ENCODE data around the gene LDLRAD3.
"Not testable (repeated sequence)": the region's sequence is repeated elsewhere in the genome, so short reads cannot be mapped to it uniquely, and the experiment has no call there.

LDLRAD3 gene, protein sequence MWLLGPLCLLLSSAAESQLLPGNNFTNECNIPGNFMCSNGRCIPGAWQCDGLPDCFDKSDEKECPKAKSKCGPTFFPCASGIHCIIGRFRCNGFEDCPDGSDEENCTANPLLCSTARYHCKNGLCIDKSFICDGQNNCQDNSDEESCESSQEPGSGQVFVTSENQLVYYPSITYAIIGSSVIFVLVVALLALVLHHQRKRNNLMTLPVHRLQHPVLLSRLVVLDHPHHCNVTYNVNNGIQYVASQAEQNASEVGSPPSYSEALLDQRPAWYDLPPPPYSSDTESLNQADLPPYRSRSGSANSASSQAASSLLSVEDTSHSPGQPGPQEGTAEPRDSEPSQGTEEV

DNA sequence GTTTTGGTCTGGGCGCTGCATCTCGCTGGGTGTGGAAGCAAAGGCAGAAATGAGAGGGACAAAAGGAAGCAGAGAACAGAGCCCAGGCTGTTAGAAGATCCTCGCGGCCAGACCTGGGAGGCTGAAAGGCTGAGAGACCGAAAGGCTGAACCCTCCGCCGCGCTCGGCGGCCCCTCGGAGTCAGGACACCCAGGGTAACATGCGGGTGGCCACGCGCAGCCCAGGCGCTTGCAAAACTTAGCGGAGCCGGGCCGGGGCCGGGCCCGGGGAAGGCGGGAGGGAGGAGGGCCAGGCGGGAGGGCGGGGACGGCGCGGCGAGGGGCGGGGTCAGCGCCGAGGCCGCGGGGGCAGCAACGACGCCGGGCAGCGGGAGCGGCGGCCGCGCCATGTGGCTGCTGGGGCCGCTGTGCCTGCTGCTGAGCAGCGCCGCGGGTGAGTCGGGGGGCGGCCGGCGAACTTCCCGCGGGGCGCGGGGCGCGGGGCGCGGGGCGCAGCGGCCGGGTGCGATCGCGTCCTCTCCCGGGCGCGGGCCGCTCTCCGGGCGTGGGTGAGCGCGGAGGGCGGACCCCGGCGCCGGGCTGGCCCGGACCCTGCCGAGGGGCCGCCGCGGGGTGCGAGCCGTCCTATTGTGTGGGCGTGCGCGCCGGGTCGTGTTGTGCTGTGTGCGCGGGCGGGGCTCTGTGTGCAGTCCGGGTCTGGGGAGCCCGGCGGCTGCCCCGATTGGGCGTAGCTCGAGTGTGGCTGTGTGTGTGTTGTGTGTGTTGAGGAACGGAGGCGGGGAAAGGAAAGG is at the start of gene LDLRAD3:
Gene LDLRAD3 (plus strand): TSS at position 350 of the 790 bp plus-strand sequence. CDS start 37 bp downstream, at position 387.
- no peak for DNase-seq (ENCODE audit: low read depth)

DNA sequence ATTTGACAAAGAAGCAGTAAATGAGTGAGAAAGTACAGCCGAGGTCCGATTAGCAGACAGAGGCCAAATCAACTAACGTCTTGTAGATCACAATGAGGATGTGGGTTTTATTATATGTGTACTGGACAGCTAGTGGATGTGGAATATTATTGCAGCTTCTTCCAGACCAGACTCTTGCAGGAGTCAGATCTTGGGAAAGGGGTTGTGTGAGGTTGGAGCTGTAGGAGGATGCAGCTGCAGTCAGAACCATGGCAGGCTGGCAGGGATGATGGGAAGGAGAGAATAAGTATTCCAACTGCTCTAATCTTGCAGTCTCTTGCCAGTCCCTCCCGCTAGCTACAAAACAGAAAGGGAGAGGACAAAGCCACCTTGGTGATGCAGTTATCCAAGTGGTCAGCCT is 46.8 kb upstream of the LDLRAD3 start:
- no peak for DNase-seq (ENCODE audit: low read depth)

DNA sequence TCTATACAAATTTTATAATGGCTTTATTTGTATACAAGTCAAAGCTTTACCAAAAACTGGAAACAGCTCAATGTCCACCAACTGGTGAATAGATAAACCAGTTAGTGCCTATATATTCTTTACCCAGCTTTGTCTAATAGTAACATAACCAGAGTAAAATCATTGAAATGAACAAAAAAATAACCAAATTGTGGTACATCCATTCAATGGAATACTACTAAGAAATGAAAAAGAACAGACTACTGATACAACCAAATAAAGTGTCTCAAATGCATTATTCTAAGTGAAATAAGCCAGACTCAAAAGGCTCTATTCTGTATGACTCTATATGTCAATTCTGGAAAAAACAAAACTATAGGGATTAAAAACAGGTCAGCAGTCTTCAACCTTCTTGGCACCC is 40.9 kb upstream of the LDLRAD3 start:
- DNase-seq (ENCODE audit: low read depth) = no peak

DNA sequence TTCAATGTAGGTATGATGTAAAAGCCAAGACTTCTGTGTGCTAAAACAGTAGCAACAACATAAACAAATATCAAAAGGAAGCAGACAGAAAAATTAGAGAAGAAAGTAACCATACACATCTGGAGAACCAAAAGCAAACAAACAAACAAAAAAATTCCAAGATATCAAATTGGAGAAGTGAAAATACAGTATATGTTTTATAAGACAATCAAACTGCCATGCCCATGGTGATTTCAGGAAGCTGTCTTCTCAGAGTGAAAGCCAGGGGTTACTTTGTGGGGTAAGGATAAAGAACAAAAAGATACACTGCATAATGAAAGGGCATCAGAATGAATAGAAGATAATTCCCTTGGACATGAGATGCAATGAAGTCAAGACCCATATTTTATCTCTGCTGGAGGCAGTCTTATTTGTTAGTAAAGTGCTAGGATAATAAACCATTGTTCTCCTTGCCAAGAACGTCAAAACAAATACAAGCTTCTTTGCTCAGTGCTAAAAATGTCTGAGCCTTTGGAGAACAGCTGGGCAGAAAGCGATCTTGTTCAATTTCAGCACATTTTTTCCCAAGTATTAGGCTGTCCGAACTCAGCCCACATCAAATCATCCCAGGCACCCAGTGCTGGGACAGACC is 38.1 kb upstream of the LDLRAD3 start:
- no peak for DNase-seq (ENCODE audit: low read depth)

DNA sequence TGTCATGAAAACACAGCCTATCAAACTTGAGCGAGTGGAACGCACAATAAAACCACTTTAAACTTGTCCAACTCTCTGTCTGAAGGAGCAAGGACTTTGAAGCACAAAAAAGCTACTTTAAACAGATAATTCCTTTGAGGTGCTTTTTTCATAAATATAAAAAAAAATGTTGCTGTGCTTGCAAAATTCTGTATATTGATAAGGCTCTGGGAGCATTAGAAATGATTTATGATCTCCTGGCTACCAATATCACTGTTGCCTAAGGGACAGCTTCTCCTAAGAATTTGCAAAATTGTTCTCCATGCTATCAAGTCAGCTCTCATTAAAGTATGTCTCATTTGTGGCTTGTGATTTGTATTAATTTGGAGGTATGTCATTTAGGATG is 37.6 kb upstream of the LDLRAD3 start:
- no peak for DNase-seq (ENCODE audit: low read depth)

DNA sequence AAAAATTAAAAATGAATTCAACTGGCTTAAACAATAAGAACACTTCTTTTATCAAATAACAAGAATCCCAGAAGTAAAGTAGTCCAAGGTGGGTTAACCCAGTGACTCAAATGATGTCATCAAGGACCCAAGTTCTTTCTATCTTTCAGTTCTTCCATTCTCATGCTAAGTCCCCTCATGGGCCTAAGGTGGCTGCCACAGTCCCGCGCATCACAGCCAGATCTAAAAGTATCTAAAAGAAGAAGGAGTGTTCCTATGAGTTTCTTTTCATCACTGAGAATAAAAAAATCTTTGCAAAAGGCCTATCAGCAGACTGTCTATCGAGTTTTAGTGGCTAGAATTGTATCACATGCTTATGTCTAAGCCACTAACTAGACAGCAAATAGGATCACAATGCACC is 37.2 kb upstream of the LDLRAD3 start:
- no peak for DNase-seq (ENCODE audit: low read depth)

DNA sequence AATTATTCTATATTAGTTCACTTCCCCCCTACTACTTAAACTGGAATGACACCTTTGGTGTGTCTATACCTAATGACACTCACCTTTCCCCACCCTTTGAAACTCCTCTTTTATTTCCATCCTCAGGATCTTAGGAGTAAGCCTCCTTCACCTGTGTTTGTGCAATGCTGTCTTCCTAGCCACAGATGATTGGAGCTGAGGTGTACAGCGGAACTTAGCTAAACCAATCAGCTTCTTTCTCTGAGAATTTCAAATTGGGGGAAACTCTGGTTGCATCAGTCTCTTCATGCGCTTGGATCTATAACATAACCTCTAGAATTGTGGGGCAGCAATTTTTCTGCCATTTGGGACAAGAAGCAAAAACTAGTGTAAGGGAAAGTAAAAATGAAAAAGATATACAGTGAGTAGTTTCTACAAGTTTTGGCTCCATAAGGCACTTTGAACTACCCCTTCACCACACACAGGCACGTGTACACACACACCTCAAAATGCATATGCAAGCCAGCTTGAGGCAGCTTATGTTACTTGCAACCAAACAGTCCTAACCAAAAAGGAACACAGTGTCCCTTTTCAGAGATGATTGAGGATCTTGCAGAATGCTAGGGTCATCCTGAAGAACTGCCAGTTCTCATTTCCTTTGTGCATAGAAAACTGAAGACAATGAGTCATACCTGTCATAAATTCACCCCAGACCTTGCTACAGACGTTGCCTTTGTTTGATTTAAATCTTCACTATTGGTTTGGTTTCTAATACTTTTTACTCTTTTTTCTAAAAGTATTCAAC is 36.0 kb upstream of the LDLRAD3 start:
- no peak for DNase-seq (ENCODE audit: low read depth)

DNA sequence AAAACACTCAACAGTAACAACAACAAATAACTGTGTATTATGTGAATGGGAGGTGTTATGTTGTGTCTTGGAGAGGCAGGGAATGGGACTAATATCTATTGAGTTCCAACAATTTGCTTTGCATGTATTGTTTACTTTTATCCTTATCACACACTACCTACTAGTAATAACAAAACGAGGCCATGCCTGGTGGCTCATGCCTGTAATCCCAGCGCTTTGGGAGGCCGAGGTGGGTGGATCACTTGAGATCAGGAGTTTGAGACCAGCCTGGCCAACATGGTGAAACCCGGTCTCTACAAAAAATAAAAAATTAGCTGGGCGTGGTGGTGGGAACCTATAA is 35.5 kb upstream of the LDLRAD3 start:
- DNase-seq (ENCODE audit: low read depth) = not testable (repeated sequence)

DNA sequence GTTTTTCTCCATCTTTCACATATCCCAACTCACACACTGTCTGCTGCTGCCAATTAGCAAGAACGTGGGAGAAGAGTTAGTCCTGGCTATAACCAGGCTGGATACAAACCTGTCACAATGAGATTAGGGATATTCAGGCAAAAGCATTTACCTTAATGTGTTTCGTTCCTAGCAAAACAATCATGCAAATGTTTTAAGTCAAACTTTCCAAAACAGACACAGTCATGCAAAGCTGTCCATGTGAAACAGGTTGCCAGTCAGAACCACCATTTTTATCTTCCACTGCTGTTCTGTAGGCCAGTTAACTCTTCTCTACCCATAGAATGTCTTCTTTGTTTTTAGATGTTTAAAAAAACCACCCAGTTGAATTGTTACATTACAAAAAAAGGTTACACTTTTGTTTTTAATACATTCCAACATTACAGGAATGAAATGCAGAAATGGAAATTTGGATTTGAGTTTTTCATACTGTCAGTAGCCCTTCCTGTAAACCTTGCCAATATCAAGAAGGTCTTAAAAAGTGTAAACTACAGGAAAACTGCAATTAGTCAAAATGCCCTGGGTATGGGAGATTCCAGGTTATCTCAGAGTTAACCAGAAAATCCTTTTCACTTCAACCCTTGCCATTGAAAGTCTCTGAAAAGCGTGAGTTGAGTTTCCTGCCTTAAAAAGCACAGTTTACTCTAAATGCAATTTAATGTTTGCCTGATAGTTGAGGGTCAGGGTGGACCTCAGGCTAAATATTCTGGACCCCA is 34.2 kb upstream of the LDLRAD3 start:
- DNase-seq (ENCODE audit: low read depth) = no peak

DNA sequence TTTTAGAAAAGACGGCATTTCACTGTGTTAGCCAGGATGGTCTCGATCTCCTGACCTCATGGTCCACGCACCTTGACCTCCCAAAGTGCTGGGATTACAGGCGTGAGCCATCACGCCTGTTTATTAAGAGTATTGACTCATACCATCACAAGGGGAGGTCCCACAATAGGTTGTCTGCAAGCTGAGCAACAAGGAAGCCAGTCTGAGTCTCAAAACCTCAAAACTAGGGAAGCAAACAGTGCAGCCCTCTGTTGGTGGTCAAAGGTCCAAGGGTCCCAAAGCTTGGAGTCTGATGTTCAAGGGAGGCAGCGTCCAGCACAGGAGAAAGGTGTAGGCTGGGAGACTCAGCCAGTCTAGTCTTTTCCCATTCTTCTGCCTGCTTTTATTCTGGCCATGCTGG is 32.8 kb upstream of the LDLRAD3 start:
- no peak for DNase-seq (ENCODE audit: low read depth)

DNA sequence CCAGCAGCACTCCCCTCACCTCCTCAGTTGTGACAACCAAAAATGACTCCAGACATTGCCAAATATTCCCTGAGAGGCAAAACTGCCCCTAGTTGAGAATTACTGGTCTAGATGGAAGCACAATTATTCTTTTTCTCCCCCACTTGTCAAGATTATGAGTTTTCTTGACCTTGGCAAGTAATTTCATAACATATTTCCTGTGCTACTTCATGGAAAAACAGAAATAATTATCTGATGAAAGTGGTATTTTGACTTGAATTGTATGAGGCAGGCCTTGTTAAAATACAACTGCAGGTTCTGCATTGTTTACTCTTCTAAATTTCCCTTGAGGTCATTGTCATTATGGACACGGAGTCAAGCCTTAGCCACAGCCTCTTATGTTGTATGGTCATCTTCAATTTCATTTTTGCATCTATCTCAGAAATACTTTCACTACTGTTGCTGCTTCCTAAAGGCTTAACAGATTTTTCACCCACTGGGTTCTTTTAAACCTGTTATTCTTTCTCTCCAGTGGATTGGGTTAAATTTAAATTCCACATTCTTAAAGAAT is 32.2 kb upstream of the LDLRAD3 start:
- DNase-seq (ENCODE audit: low read depth) = no peak

DNA sequence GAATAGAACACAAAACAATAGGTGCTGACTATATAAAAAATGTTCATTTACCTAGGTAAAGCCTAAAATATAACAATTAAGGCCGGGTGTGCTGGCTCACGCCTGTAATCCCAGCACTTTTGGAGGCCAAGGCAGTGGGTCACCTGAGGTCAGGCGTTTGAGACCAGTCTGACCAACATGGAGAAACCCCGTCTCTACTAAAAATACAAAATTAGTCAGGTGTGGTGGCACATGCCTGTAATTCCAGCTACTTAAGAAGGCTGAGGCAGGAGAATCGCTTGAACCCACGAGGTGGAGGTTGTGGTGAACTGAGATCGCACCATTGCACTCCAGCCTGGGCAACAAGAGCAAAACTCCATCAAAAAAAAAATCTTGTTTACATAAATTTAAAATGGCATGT is 31.4 kb upstream of the LDLRAD3 start:
- DNase-seq (ENCODE audit: low read depth) = not testable (repeated sequence)

DNA sequence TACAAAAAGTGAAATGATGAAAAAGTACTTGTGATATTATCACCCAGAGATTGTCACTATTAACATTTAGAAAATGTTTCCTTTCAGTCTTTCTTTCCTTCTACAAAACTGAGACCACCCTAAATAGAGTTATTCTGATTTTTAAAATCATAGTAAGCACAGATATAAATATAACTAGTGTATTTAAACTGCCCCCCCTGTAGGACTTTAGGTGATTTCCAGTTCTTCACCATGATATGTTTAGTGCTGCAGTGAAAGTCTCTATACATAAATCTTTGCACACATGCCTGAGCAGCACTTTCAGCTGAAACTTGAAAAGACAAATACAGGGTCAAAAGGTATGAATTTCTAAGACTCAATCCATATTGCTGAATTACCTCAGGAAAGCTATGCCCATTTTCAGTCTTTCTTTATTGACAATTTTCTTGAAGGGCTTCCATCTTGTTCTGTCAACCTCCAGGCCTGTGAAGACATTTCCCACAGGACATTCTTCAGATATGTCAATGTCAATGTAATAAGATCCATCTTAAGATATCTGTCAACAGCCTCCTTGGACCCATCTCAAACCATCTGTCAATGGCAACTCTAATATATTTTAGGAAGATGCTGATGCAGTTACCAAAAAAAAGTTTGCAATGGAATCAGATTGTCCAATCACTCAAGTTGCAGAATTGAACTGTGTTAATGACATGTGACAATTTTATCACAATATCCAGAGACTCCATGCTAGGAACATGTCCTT is 30.8 kb upstream of the LDLRAD3 start:
- no peak for DNase-seq (ENCODE audit: low read depth)

DNA sequence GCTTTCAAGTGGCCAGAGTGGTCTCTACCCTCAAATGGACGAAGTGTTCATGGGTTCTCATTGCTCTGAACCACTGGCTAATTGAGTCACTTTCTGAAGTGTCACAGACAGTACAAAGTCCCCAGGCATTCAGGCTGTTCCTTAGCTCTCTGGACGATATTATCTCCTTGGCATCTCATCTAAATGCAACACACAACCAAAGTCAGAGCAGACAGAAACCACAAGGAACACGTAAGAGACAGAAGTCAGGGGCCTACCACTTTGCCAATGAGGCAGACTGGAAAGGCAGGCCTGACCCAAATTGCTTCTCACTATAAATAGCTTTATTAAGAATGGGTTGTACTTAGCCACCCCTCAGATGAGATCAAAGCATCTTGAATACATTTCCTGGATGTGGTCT is 29.0 kb upstream of the LDLRAD3 start:
- DNase-seq (ENCODE audit: low read depth) = no peak

DNA sequence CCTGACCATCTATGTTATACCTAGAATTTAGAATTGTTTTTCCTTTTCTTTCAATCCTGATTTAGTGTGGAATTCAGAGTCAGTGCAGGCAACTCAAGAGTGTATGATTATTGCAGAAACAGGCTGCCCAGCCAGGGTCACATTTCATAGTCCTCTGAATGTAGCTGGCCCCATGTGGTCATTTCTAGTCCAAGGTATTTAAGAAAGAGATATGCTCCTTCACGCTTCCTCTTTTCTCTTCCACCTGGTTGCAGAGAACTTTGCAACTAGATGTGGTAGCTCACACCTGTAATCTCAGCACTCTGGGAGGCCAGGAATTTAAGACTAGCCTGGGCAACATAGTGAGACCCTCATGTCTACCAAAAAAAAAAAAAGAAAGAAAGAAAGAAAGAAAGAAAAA is 27.6 kb upstream of the LDLRAD3 start:
- DNase-seq (ENCODE audit: low read depth) = no peak

DNA sequence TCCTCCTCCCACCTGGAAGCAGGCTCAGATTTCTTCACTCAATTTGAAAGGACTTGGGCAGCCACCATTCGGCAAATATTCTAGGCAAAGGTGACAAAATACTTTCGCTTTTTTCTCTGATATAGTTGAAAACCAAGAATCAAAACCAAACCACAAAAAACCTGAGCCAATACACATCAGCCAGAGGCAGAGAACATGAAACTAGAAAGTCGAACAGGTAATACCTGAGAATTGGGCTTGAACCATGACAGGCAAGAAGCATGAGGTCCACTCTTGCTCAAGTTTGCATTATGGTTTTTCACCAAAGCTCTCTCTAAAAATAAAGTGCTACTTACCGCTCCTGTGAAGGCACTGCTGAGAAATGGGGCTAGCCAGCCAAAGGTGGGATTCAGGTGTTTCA is 26.2 kb upstream of the LDLRAD3 start:
- no peak for DNase-seq (ENCODE audit: low read depth)

DNA sequence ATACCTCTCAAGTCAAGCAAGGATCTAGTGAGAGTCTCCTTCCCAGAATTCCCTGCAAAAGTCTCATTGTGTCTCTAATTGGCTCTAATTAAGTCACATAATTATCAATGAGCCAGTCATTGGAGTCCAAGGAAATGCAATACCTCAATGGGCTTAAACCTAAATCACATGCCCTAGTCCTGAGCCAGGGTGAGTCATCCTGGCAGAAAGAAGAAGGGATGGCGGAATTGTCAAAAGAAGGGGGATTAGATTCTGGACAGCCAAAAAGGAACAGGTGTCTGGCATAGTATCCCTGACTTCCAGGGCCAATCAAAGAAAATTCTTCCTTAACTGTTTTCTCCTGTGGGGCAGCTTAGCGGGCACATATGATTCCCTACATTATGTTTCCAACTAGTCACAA is 25.1 kb upstream of the LDLRAD3 start:
- no peak for DNase-seq (ENCODE audit: low read depth)

DNA sequence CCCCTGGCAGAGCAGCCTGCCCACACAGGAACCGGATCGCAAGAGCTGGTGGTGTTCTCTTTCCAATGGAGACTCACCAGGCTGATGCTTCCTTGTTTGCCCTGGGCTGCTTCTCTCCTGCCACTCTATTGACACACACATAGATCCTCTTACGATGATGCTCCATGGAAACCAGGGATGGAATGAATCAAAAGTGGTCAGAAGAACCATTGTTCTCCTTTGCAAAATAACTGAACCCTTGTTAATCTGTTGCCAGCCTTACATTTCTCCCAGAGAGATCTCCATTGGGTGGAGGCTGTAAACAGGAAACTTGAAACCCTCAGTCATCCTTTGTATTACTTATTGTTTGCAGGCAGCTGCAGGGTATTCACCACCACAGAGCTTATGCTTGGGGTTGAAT is 24.6 kb upstream of the LDLRAD3 start:
- no peak for DNase-seq (ENCODE audit: low read depth)

DNA sequence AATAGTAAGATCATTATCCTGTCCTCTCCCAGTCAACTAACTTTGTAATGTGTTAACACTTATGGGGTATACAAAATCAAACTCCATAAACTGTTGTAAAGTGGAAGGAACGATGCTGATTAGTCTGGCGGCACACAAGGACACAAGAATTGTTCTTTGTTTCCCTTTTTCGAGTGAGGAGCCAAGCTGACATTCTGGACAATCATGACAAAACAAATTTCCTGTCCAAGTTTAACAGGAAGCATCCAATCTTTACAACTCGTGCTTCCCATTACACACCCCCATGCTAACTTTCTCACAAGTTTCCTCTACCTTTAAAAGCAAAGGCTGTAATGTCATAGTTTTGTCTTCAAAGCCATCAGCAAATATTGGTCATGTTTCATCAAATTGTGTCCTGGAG is 20.4 kb upstream of the LDLRAD3 start:
- DNase-seq (ENCODE audit: low read depth) = no peak

DNA sequence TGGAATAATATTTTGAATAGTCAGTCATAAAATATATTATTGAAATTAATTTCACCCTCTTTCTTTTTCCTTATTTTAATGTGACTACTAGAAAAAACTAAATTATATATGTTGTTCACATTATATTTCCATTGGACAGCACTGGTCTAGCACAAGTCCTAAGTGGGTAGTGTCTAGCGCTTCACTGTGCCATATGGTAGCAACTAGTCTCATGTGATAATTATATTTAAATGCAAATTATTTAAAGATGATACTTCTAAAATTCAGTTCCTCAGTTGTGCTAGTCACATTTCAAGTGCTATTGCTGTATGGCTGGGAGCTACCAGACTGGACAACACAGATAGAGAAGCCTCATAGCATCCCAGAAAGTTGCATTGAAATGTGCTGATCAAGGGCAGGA is 19.1 kb upstream of the LDLRAD3 start:
- DNase-seq (ENCODE audit: low read depth) = no peak

DNA sequence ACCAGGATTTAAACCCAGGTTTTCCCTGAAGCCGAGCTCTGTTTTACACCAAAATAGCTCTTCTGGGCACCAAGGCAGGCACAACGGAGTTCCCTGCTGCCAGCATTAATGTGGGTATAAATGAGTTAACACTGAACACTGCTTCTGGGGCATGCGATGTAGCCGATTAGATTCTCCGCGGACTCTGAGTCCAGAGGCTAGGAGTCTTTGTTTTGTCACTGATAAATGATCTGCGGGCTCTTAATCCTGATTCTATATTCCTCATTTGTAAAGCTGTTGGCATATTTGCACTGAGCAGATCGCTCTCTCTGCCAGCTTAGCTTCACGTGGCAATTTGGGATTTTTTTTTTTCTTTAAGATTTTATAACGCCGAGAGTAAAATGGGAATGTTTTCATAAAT is 16.8 kb upstream of the LDLRAD3 start:
- DNase-seq (ENCODE audit: low read depth) = no peak

Measured in CMK (cell line).